GM18499 (cell line): ENCODE results near the gene TSPAN5.

ENCODE experiments used
- ATAC-seq: cut with Tn5 transposase; IDR thresholded peaks from one replicate; pipeline ENCODE4 v1.9.1; 2021; ENCODE audit warnings: moderate number of reproducible peaks; ENCODE audit not compliant: insufficient read depth, unreplicated experiment

Gene TSPAN5

GRCh38 chr4:98508248-98508647 lies 150.2 kb downstream of the TSPAN5 start:
- ATAC-seq, result no peak

DNA sequence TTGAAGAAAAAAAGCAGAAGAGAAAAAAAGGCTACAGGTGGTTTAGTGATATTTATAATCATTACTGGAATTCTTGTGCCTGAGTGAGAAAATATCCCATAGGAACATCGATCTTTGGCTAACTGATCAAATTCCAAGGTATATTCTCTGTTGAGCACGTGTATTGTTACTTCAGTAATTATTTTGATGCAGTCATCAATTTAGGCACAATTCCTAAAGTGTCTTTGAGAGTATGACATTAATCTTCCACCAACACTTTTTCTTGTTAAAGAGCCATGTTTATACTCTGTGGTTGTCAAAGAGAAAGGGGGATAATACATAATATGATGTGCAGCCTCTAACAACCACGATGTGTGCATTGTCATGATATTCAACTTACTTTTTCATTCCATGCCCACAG lies 151.1 kb downstream of the TSPAN5 start:
- no peak for ATAC-seq

- no peak for ATAC-seq
Measured at GRCh38 chr4:98506462-98507132, 151.8 kb downstream of the TSPAN5 start.

DNA sequence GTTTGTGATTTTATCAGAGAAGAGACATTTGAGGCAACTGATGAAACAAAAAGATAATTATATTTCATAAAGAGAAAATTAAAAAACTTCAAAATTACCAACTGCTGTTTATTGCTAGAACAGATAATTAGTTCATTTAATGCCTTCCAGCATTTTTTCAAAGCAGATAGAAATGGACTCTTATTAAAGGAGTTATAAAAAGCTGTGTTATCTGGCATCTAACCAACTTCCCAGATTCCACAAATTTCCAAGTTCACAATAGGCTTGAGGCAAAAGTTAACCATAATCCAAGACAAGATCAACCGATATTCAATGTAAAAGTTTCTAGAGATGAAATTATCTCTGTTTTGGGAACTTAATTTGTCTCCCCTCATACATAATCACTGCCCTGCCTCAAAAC lies 152.4 kb downstream of the TSPAN5 start:
- ATAC-seq, result no peak

- no peak for ATAC-seq
Measured at GRCh38 chr4:98504091-98504490, 154.3 kb downstream of the TSPAN5 start.

DNA sequence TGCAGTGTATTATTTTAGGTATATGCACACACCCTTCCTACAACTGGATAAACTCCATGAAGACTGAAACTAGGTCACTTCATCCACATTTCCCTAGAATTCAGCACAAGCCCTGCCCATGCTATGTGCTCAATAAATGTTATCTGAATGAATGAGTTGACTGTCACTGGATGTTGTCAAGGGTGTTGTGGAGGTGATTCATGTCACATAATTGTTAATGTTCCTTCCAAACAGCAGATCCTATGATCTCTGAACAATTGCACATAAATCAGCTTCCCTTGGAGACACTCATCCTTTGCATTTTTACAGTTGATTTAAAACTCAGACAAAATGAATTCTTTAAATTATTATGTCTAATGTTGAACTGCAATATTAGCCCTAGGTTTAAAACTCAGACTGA lies 154.7 kb downstream of the TSPAN5 start:
- ATAC-seq, result no peak

DNA sequence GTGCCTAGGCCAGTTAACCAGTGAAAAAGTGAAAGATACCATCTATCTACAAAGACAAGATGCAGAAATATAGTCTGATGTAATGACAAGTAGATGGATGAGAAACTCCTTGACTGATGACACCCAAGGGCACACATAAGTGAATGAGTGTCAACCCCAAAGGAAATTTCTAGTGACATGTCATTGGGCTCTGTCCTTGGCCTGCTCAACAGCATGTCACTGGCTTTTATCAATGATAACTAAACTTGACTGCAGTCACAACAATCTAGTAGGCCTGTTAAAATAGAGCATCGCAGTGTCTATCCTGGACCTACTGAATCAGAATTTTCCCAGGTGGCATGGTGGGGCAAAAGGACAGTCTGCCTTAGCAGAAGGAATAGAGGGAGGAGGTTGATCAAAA lies 155.8 kb downstream of the TSPAN5 start:
- ATAC-seq, result no peak

- no peak for ATAC-seq
Measured at GRCh38 chr4:98502031-98502430, 156.4 kb downstream of the TSPAN5 start.

- no peak for ATAC-seq
Measured at GRCh38 chr4:98501383-98501782, 157.0 kb downstream of the TSPAN5 start.

DNA sequence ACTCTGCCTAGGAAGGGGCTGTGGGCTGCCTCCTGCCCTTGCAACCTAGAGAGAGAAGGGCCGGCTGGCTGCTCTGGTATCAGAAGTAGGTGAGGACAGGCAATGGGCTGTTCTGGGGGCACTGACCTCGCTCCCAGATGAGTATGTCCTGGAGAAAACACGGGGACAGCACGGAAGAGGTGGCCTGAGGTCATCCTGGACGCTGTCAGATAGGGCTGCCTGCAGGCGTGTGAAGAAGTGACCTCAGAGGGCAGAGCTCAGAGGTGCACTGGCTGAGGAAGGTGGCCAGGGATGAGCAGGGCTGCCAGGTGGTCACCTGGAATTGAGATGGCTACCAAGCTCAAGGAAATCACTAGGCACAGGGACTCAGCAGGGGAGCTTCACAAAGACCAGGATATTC lies 159.6 kb downstream of the TSPAN5 start:
- ATAC-seq, result no peak

- no peak for ATAC-seq
Measured at GRCh38 chr4:98496152-98496845, 162.1 kb downstream of the TSPAN5 start.

DNA sequence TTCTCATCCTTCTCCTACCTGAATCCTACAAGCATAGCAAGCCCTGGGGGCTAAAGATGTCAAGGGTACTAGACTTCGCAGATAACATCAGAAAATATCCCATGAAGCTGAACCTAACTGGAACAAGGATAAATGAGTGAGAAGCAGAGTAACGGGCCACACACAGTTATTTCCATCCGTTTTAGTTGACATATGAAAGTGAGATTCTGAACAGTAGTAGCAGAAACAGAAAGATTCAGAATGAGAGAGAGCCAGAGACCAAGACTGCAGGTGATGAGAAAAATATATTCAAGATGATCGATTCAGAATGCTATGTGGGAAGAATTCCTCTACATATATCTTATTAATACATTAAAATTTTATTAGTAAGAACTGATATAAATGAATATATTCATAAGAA lies 165.1 kb downstream of the TSPAN5 start:
- ATAC-seq, result peak; percentile 66

- no peak for ATAC-seq
Measured at GRCh38 chr4:98491899-98492559, 166.4 kb downstream of the TSPAN5 start.

GRCh38 chr4:98490251-98490650 lies 168.2 kb downstream of the TSPAN5 start:
- ATAC-seq, result no peak

- no peak for ATAC-seq
Measured at GRCh38 chr4:98485816-98486345, 172.5 kb downstream of the TSPAN5 start.

GRCh38 chr4:98484031-98484430 lies 174.4 kb downstream of the TSPAN5 start:
- no peak for ATAC-seq

GRCh38 chr4:98482847-98483806 lies 175.3 kb downstream of the TSPAN5 start:
- peak; percentile 91 for ATAC-seq

- ATAC-seq, result peak; percentile 5
Measured at GRCh38 chr4:98482503-98482846, 175.9 kb downstream of the TSPAN5 start.

- no peak for ATAC-seq
Measured at GRCh38 chr4:98481167-98481566, 177.2 kb downstream of the TSPAN5 start.

- no peak for ATAC-seq
Measured at GRCh38 chr4:98480535-98480934, 177.9 kb downstream of the TSPAN5 start.
